ENCODE data around the gene S100Z.
A peak's percentile ranks its signal among the peaks of the same experiment; 100 is the strongest.
"Not testable (repeated sequence)": the region's sequence is repeated elsewhere in the genome, so short reads cannot be mapped to it uniquely, and the experiment has no call there.

The S100Z gene

DNA sequence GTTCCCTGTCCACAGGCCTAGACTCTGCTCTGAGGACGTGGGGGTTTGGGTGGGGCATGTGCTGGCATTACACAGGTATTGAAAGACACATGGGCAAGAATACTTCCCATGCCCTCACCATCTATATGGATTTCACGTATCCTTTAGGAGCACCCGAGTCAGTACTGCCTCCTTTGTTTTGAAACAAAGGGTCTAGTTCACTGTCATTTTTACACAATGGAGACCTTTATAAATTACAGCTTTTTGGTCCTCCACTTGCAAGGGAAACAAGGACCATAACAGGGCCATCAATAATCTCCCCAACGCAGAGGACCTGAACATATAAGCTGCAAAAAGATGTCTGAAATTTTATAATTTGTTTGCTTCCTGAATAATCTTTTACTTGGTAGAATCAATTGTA, 78.1 kb downstream of the S100Z start:
- Histone ChIP-seq H3K4me1 (ENCODE audit: insufficient read depth, low read length) (no peaks in the 10 kb centered on the region), H3K27me3 (ENCODE audit: insufficient read depth, low read length) (no peaks in the 10 kb centered on the region), H2AFZ (ENCODE audit: low read depth, low read length) (no peak overlapping the region), H3K4me3 (ENCODE audit: low read length) (no peak overlapping the region), H3K36me3 (ENCODE audit: insufficient read depth, low read length) (no peaks in the 10 kb centered on the region), H3K9me3 (ENCODE audit: low read length) (no peaks in the 10 kb centered on the region)

DNA sequence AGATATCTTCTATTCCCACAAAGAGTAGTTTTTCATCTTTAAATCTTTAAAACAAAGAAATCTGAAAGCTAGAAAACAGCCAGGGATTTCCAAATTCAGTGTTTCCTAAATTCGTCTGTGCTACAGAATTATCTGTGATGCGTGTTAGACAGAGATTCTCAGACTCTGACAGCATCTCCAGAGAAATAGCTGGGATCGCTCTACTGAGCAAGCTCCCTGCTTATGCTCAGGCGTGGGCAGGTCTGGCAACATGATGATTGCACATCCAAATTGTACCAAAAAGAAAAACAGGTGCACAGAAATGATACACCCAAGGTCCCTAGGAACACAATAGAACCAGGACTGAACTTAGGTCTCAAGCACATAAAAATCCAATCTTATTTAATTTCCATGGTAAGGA, 80.3 kb downstream of the S100Z start:
- no peak overlapping the region for H2AFZ ChIP-seq (ENCODE audit: low read depth, low read length)
- H3K9me3 ChIP-seq (ENCODE audit: low read length): no peaks in the 10 kb centered on the region
- no peak overlapping the region for H3K4me3 ChIP-seq (ENCODE audit: low read length)
- no peaks in the 10 kb centered on the region for H3K27me3 ChIP-seq (ENCODE audit: insufficient read depth, low read length)
- H3K4me1 ChIP-seq (ENCODE audit: insufficient read depth, low read length): no peaks in the 10 kb centered on the region
- H3K36me3 ChIP-seq (ENCODE audit: insufficient read depth, low read length): no peaks in the 10 kb centered on the region

DNA sequence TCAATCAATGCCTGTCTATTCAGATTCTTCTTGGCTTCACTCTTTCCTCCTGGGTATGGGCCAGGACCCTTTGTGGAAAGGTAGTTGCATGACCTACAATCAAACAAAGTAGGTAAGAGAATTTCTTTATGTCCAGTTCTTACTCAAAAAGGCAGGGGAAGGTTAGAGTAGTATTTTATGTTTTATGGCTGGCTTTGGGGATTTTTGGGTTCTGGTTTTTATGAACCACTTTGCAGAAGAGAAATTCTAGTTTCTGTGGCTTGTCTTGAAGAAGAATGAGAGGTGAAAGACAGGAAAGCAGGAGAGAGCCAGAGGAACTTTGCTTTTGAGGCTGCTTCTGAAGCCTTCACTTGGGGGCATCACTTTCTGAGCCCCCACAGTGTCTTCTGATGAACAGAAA, 88.4 kb downstream of the S100Z start:
- H3K27me3 ChIP-seq (ENCODE audit: insufficient read depth, low read length): peaks cover 2% of the 10 kb centered on the region
- no peaks in the 10 kb centered on the region for H3K36me3 ChIP-seq (ENCODE audit: insufficient read depth, low read length)
- H3K4me3 ChIP-seq (ENCODE audit: low read length): no peak overlapping the region
- H3K9me3 ChIP-seq (ENCODE audit: low read length): no peaks in the 10 kb centered on the region
- H3K4me1 ChIP-seq (ENCODE audit: insufficient read depth, low read length): no peaks in the 10 kb centered on the region
- H2AFZ ChIP-seq (ENCODE audit: low read depth, low read length): no peak overlapping the region

DNA sequence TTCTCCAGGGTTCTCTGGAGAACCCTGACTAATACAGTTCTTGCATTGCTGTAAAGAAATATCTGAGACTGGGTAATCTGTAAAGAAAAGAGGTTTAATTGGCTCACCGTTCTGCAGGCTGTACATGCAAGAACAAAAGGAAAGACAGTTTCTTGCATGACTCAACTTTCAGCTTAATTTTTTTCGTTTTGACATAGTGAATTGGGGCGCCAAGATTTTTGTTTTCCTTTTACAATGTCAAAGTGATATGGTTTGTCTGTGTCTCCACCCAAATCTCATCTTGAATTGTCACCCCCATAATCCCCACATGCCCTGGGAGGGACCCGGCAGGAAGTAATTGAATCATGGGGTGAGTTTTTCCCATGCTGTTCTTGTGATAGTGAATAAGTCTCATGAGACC, 91.2 kb downstream of the S100Z start:
- no peaks in the 10 kb centered on the region for H3K36me3 ChIP-seq (ENCODE audit: insufficient read depth, low read length)
- no peak overlapping the region for H2AFZ ChIP-seq (ENCODE audit: low read depth, low read length)
- no peak overlapping the region for H3K4me3 ChIP-seq (ENCODE audit: low read length)
- H3K9me3 ChIP-seq (ENCODE audit: low read length): no peaks in the 10 kb centered on the region
- peaks cover 2% of the 10 kb centered on the region for H3K27me3 ChIP-seq (ENCODE audit: insufficient read depth, low read length)
- H3K4me1 ChIP-seq (ENCODE audit: insufficient read depth, low read length): no peaks in the 10 kb centered on the region

DNA sequence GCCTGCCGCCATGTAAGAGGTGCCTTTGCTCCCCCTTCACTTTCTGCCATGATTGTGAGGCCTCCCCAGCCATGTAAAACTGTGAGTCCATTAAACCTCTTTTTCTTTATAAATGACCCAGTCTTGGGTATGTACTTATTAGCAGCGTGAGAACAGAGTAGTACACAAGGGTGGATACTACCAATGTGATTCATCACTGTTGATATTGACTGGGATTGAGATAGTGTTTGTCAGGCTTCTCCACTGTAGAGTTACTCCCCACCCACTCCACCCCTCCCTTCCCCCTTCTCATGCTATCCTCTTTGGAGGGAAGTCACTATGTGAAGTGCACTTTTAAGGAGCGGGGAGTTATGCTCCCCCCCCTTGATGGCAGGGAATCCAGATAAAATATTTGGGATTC, 91.6 kb downstream of the S100Z start:
- Histone ChIP-seq H3K27me3 (ENCODE audit: insufficient read depth, low read length) (peaks cover 2% of the 10 kb centered on the region), H3K4me3 (ENCODE audit: low read length) (no peak overlapping the region), H2AFZ (ENCODE audit: low read depth, low read length) (no peak overlapping the region), H3K9me3 (ENCODE audit: low read length) (no peaks in the 10 kb centered on the region), H3K36me3 (ENCODE audit: insufficient read depth, low read length) (no peaks in the 10 kb centered on the region), H3K4me1 (ENCODE audit: insufficient read depth, low read length) (no peaks in the 10 kb centered on the region)

DNA sequence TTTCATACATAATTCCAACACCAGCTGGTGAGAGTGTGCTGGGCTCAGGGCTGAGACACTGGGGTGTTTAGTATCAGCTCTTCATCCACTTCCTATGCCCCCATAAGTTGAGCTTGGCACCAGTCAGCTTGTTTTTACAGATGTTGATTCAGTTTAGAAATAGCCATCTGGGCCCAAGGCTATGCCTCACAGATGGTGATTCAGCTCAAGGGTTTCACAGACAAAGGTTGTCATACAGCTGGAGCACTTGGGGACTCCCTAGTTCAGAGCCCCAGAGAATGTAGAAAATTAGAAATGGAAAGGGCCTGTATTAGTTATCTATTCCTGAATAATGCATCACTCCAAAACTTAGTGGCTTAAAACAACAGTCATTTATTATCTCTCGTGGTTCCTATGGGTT, 92.8 kb downstream of the S100Z start:
- no peak overlapping the region for H3K4me3 ChIP-seq (ENCODE audit: low read length)
- H3K4me1 ChIP-seq (ENCODE audit: insufficient read depth, low read length): no peaks in the 10 kb centered on the region
- H3K36me3 ChIP-seq (ENCODE audit: insufficient read depth, low read length): no peaks in the 10 kb centered on the region
- H2AFZ ChIP-seq (ENCODE audit: low read depth, low read length): no peak overlapping the region
- no peaks in the 10 kb centered on the region for H3K27me3 ChIP-seq (ENCODE audit: insufficient read depth, low read length)
- H3K9me3 ChIP-seq (ENCODE audit: low read length): no peaks in the 10 kb centered on the region

DNA sequence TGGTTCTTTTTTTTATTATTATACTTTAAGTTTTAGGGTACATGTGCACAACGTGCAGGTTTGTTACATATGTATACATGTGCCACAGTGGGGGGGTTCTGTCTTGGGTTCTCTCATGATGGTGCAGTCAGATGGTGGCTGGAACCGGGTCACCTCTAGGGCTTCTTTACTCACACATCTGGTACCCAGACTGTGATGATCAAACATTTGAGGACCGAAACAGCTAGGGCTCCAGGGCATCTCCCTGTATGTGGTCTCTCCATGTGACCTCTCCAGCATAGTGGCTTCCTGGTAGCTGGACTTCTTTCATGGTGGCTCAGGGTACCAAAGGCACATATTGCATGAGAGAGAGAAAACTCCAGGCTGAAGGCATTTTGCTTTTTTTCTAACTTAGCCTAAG, 93.2 kb downstream of the S100Z start:
- H3K27me3 ChIP-seq (ENCODE audit: insufficient read depth, low read length): no peaks in the 10 kb centered on the region
- H3K36me3 ChIP-seq (ENCODE audit: insufficient read depth, low read length): no peaks in the 10 kb centered on the region
- H3K9me3 ChIP-seq (ENCODE audit: low read length): no peaks in the 10 kb centered on the region
- H2AFZ ChIP-seq (ENCODE audit: low read depth, low read length): no peak overlapping the region
- H3K4me1 ChIP-seq (ENCODE audit: insufficient read depth, low read length): no peaks in the 10 kb centered on the region
- H3K4me3 ChIP-seq (ENCODE audit: low read length): no peak overlapping the region

DNA sequence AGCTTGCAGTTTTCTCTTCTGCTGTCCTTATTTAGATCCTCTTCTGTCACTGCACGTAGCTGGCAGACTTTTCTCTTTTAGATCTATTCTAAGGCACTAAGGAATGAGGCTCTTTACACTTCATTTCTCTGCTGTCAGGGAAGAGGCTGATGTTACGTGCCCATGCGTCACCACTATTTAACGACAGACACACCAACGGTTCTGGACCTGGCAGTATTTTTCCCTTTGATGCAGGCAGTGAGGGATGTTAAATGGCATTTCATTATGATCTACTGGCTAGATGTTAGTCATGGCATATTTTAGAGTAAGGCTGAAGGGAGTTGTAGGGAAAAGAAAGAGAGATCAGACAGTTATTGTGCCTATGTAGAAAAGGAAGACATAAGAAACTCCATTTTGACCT, 94.8 kb downstream of the S100Z start:
- Histone ChIP-seq H3K36me3 (ENCODE audit: insufficient read depth, low read length) (no peaks in the 10 kb centered on the region), H3K27me3 (ENCODE audit: insufficient read depth, low read length) (no peaks in the 10 kb centered on the region), H3K4me3 (ENCODE audit: low read length) (no peak overlapping the region), H3K9me3 (ENCODE audit: low read length) (no peaks in the 10 kb centered on the region), H2AFZ (ENCODE audit: low read depth, low read length) (no peak overlapping the region), H3K4me1 (ENCODE audit: insufficient read depth, low read length) (no peaks in the 10 kb centered on the region)

DNA sequence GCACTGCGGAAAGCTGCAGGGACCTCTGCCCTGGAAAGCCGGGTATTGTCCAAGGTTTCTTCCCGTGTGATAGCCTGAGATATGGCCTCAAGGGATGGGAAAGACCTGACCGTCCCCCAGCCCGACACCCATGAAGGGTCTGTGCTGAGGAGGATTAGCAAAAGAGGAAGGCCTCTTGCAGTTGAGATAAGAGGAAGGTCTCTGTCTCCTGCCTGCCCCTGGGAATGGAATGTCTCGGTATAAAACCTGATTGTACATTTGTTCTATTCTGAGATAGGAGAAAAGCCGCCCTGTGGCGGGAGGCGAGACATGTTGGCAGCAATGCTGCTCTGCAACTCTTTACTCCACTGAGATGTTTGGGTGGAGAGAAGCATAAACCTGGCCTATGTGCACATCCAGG, 95.4 kb downstream of the S100Z start:
- not testable (repeated sequence) for H3K9me3 ChIP-seq (ENCODE audit: low read length); H3K4me1 ChIP-seq (ENCODE audit: insufficient read depth, low read length); H3K36me3 ChIP-seq (ENCODE audit: insufficient read depth, low read length); H3K27me3 ChIP-seq (ENCODE audit: insufficient read depth, low read length); H2AFZ ChIP-seq (ENCODE audit: low read depth, low read length); H3K4me3 ChIP-seq (ENCODE audit: low read length)

DNA sequence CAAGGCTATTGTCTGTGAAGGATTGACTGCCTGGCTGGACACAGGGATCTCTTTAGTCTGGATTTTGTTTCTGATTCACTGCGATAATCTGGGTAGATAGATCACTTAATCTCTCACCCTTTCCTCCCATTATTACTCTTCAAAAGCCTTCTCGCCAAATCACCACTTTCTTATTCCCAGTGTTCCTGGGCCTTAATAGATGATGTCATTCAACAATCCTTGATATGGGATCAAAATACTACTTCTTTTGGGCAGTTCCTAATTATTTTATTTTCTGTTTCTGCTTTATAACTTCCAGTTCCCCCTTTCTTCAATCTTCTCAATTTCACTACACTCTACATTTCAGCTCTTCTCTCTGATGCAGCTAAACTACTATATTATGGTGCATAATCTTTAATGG, 96.3 kb downstream of the S100Z start:
- Histone ChIP-seq H3K27me3 (ENCODE audit: insufficient read depth, low read length) (peaks cover 7% of the 10 kb centered on the region), H3K4me3 (ENCODE audit: low read length) (no peak overlapping the region), H3K4me1 (ENCODE audit: insufficient read depth, low read length) (no peaks in the 10 kb centered on the region), H2AFZ (ENCODE audit: low read depth, low read length) (no peak overlapping the region), H3K36me3 (ENCODE audit: insufficient read depth, low read length) (no peaks in the 10 kb centered on the region), H3K9me3 (ENCODE audit: low read length) (no peaks in the 10 kb centered on the region)

DNA sequence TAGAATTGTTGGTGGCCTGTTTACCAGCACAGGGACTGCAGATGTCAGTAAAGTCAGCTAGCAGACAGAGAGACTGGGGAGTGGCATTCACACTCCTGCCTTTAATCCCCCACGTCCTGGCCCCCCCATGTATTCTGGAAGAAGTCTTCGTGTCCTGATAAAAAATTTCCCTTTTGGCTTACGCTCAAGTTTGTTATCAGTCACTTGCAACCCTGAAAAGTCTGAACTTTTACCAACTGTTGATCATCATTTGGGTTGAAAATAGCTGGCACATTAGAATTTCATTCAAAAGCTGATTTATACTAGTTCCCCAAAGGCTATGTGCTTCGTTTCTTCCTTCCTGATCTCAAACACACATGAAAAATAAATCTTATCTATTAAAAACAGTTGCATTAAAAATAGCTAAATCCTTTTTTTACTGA, 97.3 kb downstream of the S100Z start:
- no peaks in the 10 kb centered on the region for H3K4me1 ChIP-seq (ENCODE audit: insufficient read depth, low read length)

DNA sequence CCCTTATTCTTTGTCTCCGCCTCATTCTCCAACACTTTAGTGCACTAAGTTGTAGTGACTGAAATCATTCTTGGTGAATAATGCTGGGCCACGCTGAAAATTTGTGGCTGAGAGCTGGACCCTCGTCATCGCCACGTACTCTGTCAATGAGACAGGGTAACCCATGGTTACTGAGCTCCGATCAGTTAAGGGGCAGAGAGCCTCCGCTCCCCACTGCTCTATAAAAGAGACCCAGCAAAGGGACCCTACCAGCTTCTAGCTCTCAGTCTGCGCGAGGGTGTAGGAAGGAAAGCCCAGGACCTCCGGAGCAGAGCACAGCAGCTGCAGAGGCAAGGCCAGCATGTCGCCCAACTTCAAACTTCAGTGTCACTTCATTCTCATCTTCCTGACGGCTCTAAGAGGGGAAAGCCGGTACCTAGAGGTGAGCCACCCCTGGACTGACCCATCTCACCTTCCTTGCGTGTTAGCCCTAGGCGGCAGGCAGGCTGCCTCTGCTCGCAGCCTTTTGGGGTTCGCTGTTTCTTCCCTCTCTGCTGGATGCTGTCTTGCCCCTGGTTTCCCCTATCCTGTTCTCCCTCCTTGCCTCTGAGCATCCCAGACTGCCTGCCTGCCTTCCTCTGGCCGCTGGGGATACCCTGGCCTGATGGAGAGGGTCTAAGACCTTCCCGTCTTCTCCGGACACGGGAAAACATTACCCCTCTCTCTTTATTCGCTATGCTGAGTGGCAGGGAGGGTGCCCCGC, 103.2 kb downstream of the S100Z start, which contains the start of gene CRHBP:
Gene CRHBP, plus strand, starts transcription at position 251 of the 742 bp plus-strand sequence. Its CDS starts 90 bp downstream, at position 341.
- Histone ChIP-seq H3K9me3 (ENCODE audit: low read length) (no peaks in the 10 kb centered on the region), H3K4me1 (ENCODE audit: insufficient read depth, low read length) (peaks cover 5% of the 10 kb centered on the region), H2AFZ (ENCODE audit: low read depth, low read length) (peak within 1 kb of the TSS; percentile 75), H3K27me3 (ENCODE audit: insufficient read depth, low read length) (peaks cover 54% of the 10 kb centered on the region), H3K36me3 (ENCODE audit: insufficient read depth, low read length) (no peaks in the 10 kb centered on the region), H3K4me3 (ENCODE audit: low read length) (peak within 1 kb of the TSS; percentile 32)

More for the DNA sequence above, 97.3 kb downstream of the S100Z start:
- Histone ChIP-seq H3K27me3 (ENCODE audit: insufficient read depth, low read length) (peaks cover 17% of the 10 kb centered on the region), H3K4me3 (ENCODE audit: low read length) (no peak overlapping the region), H3K36me3 (ENCODE audit: insufficient read depth, low read length) (no peaks in the 10 kb centered on the region), H2AFZ (ENCODE audit: low read depth, low read length) (no peak overlapping the region), H3K9me3 (ENCODE audit: low read length) (no peaks in the 10 kb centered on the region)

DNA sequence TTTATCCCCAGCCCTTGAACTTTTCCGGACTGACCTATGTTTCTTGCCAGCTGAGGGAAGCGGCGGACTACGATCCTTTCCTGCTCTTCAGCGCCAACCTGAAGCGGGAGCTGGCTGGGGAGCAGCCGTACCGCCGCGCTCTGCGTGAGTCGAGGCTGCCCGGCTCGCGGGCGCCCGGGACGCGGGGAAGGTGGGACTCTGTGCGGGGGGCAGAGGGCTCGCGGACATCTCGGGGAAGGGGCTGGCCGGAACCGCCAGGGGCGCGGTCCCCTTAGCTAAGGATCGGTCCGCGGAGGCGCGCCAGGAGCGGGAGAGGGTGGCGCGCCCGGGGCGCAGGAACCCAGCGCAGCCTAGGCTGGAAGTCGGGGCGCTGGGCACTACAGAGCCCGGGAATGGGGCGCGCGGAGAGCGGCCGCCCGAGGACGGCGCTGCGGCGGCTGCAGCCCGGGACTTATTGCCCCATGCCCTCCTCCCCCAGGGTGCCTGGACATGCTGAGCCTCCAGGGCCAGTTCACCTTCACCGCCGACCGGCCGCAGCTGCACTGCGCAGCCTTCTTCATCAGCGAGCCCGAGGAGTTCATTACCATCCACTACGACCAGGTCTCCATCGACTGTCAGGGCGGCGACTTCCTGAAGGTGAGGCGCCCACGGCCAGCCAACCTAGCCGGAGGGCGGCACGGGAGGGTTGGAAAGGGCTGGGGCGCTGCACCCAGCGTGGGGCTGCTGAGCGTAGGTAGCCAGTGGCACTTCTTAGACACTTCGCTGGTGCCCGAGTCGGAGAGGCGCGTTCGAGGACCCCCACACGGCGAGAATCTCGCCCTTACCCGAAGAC, 104.0 kb downstream of the S100Z start:
- Histone ChIP-seq H3K36me3 (ENCODE audit: insufficient read depth, low read length) (no peaks in the 10 kb centered on the region), H3K4me3 (ENCODE audit: low read length) (peak overlapping the region; percentile 32), H3K27me3 (ENCODE audit: insufficient read depth, low read length) (peaks cover 59% of the 10 kb centered on the region), H3K9me3 (ENCODE audit: low read length) (no peaks in the 10 kb centered on the region), H3K4me1 (ENCODE audit: insufficient read depth, low read length) (peaks cover 5% of the 10 kb centered on the region), H2AFZ (ENCODE audit: low read depth, low read length) (peak overlapping the region; percentile 75)

All from neuron (in vitro differentiated cells).